HEK293 (cell line): ENCODE measurements around the gene GPR34.

Experiments used
- CTCF ChIA-PET: fragments of 350-600 bp; formaldehyde crosslinking; extraction: SDS; loops from one replicate; lab custom pipeline; 2021; ENCODE audit warnings: antibody characterized with exemption; lab: Yijun Ruan, JAX
- POLR2A ChIA-PET: fragments of 300-600 bp; formaldehyde crosslinking; extraction: SDS; loops from one replicate; lab custom pipeline; 2020; ENCODE audit warnings: antibody characterized with exemption, inconsistent platforms; lab: Yijun Ruan, JAX
- H3K27ac ChIP-seq: fragments of 200-500 bp; sonication (Bioruptor generic); 2 replicates; pipeline ENCODE4 v1.5.1; 2014; ENCODE audit warnings: low read depth, low read length, control low read depth, inconsistent platforms; ENCODE audit errors: extremely low read depth
- H3K36me3 ChIP-seq, 2 experiments: fragments of 200-500 bp in 1 of 2; sonication (Bioruptor generic) in 1 of 2; 1 replicate in 1 of 2; 2 replicates in 1 of 2; pipeline ENCODE4 v1.5.1; 2014 to 2017; ENCODE audit warnings: inconsistent platforms in 2 of 2, low read length in 2 of 2; ENCODE audit not compliant: control insufficient read depth in 2 of 2, insufficient read depth in 1 of 2
- H3K4me1 ChIP-seq: fragments of 200-500 bp; sonication (Bioruptor generic); 2 replicates; pipeline ENCODE4 v1.5.1; 2014; ENCODE audit warnings: mild to moderate bottlenecking, low read length, inconsistent platforms; ENCODE audit not compliant: control insufficient read depth, insufficient read depth
- H3K4me3 ChIP-seq: 2 replicates; pipeline ENCODE4 v1.5.1; 2011; ENCODE audit warnings: low read depth, mild to moderate bottlenecking, control low read depth, low read length, moderate library complexity
- H3K9me3 ChIP-seq: fragments of 200-500 bp; sonication (Bioruptor generic); 2 replicates; pipeline ENCODE4 v1.5.1; 2014; ENCODE audit warnings: low read depth, low read length, inconsistent platforms; ENCODE audit not compliant: control insufficient read depth, insufficient read depth
- CTCF ChIP-seq: fragments of 450-650 bp; formaldehyde crosslinking; IDR thresholded peaks from 2 replicates; pipeline ENCODE4 v1.5.1; 2016; ENCODE audit warnings: missing biosample characterization, missing genetic modification characterization
- GFI1B ChIP-seq: fragments of 450-650 bp; formaldehyde crosslinking; IDR thresholded peaks from 2 replicates; pipeline ENCODE4 v1.5.1; 2016; ENCODE audit warnings: missing biosample characterization, missing genetic modification characterization
- HOXA7 ChIP-seq: sonication (generic); formaldehyde crosslinking; IDR thresholded peaks from 2 replicates; pipeline ENCODE4 v1.8.1; 2022; ENCODE audit warnings: missing genetic modification reagents, borderline replicate concordance
- ZBTB17 ChIP-seq: fragments of 450-650 bp; formaldehyde crosslinking; IDR thresholded peaks from 2 replicates; pipeline ENCODE4 v1.5.1; 2016; ENCODE audit warnings: missing biosample characterization, missing genetic modification characterization
- ZBTB20 ChIP-seq: fragments of 450-650 bp; formaldehyde crosslinking; IDR thresholded peaks from 2 replicates; pipeline ENCODE4 v1.5.1; 2016; ENCODE audit warnings: missing biosample characterization, missing genetic modification characterization
- ZBTB48 ChIP-seq: fragments of 450-650 bp; formaldehyde crosslinking; IDR thresholded peaks from 2 replicates; pipeline ENCODE4 v1.5.1; 2016; ENCODE audit warnings: missing biosample characterization, missing genetic modification characterization
- ZNF248 ChIP-seq: fragments of 450-650 bp; formaldehyde crosslinking; IDR thresholded peaks from 2 replicates; pipeline ENCODE4 v1.5.1; 2017; ENCODE audit warnings: missing biosample characterization, missing genetic modification characterization
- ZNF280C ChIP-seq: fragments of 450-650 bp; formaldehyde crosslinking; IDR thresholded peaks from 2 replicates; pipeline ENCODE4 v1.5.1; 2016; ENCODE audit warnings: missing biosample characterization, missing genetic modification characterization
- ZNF292 ChIP-seq: fragments of 450-650 bp; formaldehyde crosslinking; IDR thresholded peaks from 2 replicates; pipeline ENCODE4 v1.5.1; 2016; ENCODE audit warnings: low read depth, missing biosample characterization, missing genetic modification characterization, borderline replicate concordance
- ZNF514 ChIP-seq: fragments of 450-650 bp; formaldehyde crosslinking; IDR thresholded peaks from 2 replicates; pipeline ENCODE4 v1.5.1; 2016; ENCODE audit warnings: missing biosample characterization, missing genetic modification characterization
- ZNF549 ChIP-seq: fragments of 450-650 bp; IDR thresholded peaks from 2 replicates; pipeline ENCODE4 v1.5.1; 2018; ENCODE audit warnings: missing biosample characterization, missing genetic modification characterization, mild to moderate bottlenecking, inconsistent platforms, moderate library complexity
- ZSCAN23 ChIP-seq: fragments of 450-650 bp; formaldehyde crosslinking; IDR thresholded peaks from 2 replicates; pipeline ENCODE4 v1.5.1; 2016; ENCODE audit warnings: missing biosample characterization, missing genetic modification characterization
- TF ChIP-seq, protein P1 (sequence below): fragments of 450-650 bp; formaldehyde crosslinking; IDR thresholded peaks from 2 replicates; pipeline ENCODE4 v1.5.1; 2016; ENCODE audit warnings: missing biosample characterization, missing genetic modification characterization
- TF ChIP-seq, protein P2 (sequence below): fragments of 450-650 bp; formaldehyde crosslinking; IDR thresholded peaks from 2 replicates; pipeline ENCODE4 v1.5.1; 2017; ENCODE audit warnings: missing biosample characterization, missing genetic modification characterization
- TF ChIP-seq, protein P3 (sequence below): fragments of 450-650 bp; IDR thresholded peaks from 2 replicates; pipeline ENCODE4 v1.5.1; 2018; ENCODE audit warnings: missing biosample characterization, missing genetic modification characterization
- TF ChIP-seq, protein P4 (sequence below): fragments of 450-650 bp; IDR thresholded peaks from 2 replicates; pipeline ENCODE4 v1.5.1; 2018; ENCODE audit warnings: missing biosample characterization, mild to moderate bottlenecking, missing genetic modification characterization

Gene GPR34

DNA sequence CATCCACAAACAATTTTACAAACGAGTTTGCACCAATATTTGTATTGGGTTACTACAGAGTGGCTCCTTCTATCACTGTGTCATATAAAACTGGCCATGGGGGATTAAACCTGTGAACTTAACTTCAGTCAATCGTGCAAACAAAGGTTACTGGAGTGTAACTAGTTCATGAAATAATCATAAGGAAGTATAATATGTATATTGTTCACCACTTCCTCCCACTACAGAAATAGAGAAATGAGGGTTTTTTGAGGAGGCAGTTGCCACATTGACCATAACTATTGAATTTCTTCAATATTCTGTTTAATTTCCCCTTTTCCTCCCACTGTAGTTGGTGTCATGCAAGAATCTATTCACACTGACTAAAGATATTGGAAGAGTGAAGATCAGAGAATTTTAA, 35.1 kb downstream of the GPR34 start, which contains the start of gene GPR82:
TSS of gene GPR82 (plus strand) at position 356 of the 400 bp plus-strand sequence. CDS start 2,846 bp downstream, outside the sequence.
- POLR2A ChIA-PET = no interaction called here
- Histone ChIP-seq H3K4me3 (no peak within 1 kb of the TSS), H3K9me3 (no peaks in the 10 kb centered on the region), H3K36me3 (no peaks in the 10 kb centered on the region), H3K4me1 (no peaks in the 10 kb centered on the region), H3K27ac (no peak within 1 kb of the TSS)
- CTCF ChIA-PET = no interaction called here
- no peak for TF ChIP-seq ZNF514 (tag by site-specific recombination)
- no peak for TF ChIP-seq ZNF549 (tag by site-specific recombination)
- TF ChIP-seq ZSCAN23 (tag by site-specific recombination) = no peak
- TF ChIP-seq, protein P1, sequence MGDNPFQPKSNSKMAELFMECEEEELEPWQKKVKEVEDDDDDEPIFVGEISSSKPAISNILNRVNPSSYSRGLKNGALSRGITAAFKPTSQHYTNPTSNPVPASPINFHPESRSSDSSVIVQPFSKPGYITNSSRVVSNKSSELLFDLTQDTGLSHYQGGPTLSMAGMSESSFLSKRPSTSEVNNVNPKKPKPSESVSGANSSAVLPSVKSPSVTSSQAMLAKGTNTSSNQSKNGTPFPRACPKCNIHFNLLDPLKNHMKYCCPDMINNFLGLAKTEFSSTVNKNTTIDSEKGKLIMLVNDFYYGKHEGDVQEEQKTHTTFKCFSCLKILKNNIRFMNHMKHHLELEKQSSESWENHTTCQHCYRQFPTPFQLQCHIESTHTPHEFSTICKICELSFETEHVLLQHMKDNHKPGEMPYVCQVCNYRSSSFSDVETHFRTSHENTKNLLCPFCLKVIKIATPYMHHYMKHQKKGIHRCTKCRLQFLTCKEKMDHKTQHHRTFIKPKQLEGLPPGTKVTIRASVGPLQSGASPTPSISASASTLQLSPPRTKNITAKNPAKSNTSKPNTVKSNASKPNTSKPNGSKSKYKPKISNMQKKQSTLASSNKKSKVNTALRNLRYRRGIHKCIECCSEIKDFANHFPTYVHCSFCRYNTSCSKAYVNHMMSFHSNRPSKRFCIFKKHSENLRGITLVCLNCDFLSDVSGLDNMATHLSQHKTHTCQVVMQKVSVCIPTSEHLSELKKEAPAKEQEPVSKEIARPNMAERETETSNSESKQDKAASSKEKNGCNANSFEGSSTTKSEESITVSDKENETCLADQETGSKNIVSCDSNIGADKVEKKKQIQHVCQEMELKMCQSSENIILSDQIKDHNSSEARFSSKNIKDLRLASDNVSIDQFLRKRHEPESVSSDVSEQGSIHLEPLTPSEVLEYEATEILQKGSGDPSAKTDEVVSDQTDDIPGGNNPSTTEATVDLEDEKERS (tag by site-specific recombination) = no peak
- TF ChIP-seq, protein P2, sequence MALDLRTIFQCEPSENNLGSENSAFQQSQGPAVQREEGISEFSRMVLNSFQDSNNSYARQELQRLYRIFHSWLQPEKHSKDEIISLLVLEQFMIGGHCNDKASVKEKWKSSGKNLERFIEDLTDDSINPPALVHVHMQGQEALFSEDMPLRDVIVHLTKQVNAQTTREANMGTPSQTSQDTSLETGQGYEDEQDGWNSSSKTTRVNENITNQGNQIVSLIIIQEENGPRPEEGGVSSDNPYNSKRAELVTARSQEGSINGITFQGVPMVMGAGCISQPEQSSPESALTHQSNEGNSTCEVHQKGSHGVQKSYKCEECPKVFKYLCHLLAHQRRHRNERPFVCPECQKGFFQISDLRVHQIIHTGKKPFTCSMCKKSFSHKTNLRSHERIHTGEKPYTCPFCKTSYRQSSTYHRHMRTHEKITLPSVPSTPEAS = no peak
- no peak for TF ChIP-seq ZBTB17 (tag by site-specific recombination)
- TF ChIP-seq HOXA7 (CRISPR knock-in tag) = no peak
- no peak for TF ChIP-seq ZBTB20 (tag by site-specific recombination)
- no peak for TF ChIP-seq ZNF280C (tag by site-specific recombination)
- TF ChIP-seq ZBTB48 (tag by site-specific recombination) = no peak
- TF ChIP-seq ZNF248 = no peak
- no peak for TF ChIP-seq ZNF292 (tag by site-specific recombination)
- TF ChIP-seq CTCF = no peak
- no peak for TF ChIP-seq GFI1B (tag by site-specific recombination)
- TF ChIP-seq, protein P3, sequence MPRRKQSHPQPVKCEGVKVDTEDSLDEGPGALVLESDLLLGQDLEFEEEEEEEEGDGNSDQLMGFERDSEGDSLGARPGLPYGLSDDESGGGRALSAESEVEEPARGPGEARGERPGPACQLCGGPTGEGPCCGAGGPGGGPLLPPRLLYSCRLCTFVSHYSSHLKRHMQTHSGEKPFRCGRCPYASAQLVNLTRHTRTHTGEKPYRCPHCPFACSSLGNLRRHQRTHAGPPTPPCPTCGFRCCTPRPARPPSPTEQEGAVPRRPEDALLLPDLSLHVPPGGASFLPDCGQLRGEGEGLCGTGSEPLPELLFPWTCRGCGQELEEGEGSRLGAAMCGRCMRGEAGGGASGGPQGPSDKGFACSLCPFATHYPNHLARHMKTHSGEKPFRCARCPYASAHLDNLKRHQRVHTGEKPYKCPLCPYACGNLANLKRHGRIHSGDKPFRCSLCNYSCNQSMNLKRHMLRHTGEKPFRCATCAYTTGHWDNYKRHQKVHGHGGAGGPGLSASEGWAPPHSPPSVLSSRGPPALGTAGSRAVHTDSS (tag by site-specific recombination) = no peak
- TF ChIP-seq, protein P4, sequence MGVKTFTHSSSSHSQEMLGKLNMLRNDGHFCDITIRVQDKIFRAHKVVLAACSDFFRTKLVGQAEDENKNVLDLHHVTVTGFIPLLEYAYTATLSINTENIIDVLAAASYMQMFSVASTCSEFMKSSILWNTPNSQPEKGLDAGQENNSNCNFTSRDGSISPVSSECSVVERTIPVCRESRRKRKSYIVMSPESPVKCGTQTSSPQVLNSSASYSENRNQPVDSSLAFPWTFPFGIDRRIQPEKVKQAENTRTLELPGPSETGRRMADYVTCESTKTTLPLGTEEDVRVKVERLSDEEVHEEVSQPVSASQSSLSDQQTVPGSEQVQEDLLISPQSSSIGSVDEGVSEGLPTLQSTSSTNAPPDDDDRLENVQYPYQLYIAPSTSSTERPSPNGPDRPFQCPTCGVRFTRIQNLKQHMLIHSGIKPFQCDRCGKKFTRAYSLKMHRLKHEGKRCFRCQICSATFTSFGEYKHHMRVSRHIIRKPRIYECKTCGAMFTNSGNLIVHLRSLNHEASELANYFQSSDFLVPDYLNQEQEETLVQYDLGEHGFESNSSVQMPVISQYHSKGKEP = no peak
